IgD-negative memory B cell (primary cell): ENCODE data around the gene STPG3. TPM values are rescaled to one million over a fixed set of nuclear protein-coding genes. Genes with fewer than 3 reads are reported as not detected.

Experiments
- H3K27ac Mint-ChIP-seq, 3 donors: one replicate each; pipeline ENCODE4 v1.8.0; 2020 to 2022; ENCODE audit warnings: mild to moderate bottlenecking in 3 of 3, mixed read lengths in 3 of 3, moderate library complexity in 1 of 3
- H3K27me3 Mint-ChIP-seq: one replicate; pipeline ENCODE4 v1.8.0; 2021; ENCODE audit warnings: mixed read lengths
- H3K36me3 Mint-ChIP-seq: one replicate; pipeline ENCODE4 v1.8.0; 2020; ENCODE audit warnings: mild to moderate bottlenecking, mixed read lengths
- H3K4me1 Mint-ChIP-seq, 3 donors: one replicate each; pipeline ENCODE4 v1.8.0; 2020 to 2022; ENCODE audit warnings: mixed read lengths in 3 of 3, mild to moderate bottlenecking in 1 of 3
- H3K4me3 Mint-ChIP-seq, 4 donors: one replicate each; pipeline ENCODE4 v1.8.0; 2020 to 2022; ENCODE audit warnings: mild to moderate bottlenecking in 4 of 4, mixed read lengths in 4 of 4, moderate library complexity in 3 of 4
- H3K9me3 Mint-ChIP-seq, 3 donors: one replicate each; pipeline ENCODE4 v1.8.0; 2020 to 2021; ENCODE audit warnings: mixed read lengths in 3 of 3, mild to moderate bottlenecking in 1 of 3
- polyA plus RNA-seq: library from polyadenylated mRNA; unstranded; fragments of 300-500 nt; fragmentation: Illumina TruSeq; gene quantifications from one replicate; pipeline ENCODE4 v1.2.3, GENCODE V29; 2021

The STPG3 gene
- not detected for polyA plus RNA-seq

GRCh38 chr9:137251194-137251461, at the start of gene STPG3:
TSS of gene STPG3 (plus strand) at chr9:137251286. CDS start at chr9:137251287, 1 bp downstream.
- Mint-ChIP-seq H3K36me3 (no peaks in the 10 kb centered on the region), H3K4me1 (peaks cover 0 to 7% (median 5%) of the 10 kb centered on the region in 3 donors), H3K9me3 (no peaks in the 10 kb centered on the region), H3K4me3 (peak within 1 kb of the TSS in 1 of 4 donors; percentile 43), H3K27ac (peak within 1 kb of the TSS in 1 of 3 donors; percentile 74), H3K27me3 (no peaks in the 10 kb centered on the region)

GRCh38 chr9:137202966-137203365, 48.1 kb upstream of the STPG3 start:
- Mint-ChIP-seq H3K27ac (peak overlapping the region in 1 of 3 donors; percentile 84), H3K9me3 (no peaks in the 10 kb centered on the region), H3K27me3 (no peaks in the 10 kb centered on the region), H3K36me3 (no peaks in the 10 kb centered on the region), H3K4me3 (peak overlapping the region in 3 of 4 donors; percentile 47 to 99 (median 60)), H3K4me1 (peaks cover 23 to 24% (median 24%) of the 10 kb centered on the region in 3 donors)

GRCh38 chr9:137204731-137205125, 46.4 kb upstream of the STPG3 start:
- Mint-ChIP-seq H3K27me3 (no peaks in the 10 kb centered on the region), H3K27ac (peak overlapping the region; percentile 93 to 96 (median 94)), H3K4me1 (peaks cover 23 to 24% (median 24%) of the 10 kb centered on the region in 3 donors), H3K9me3 (no peaks in the 10 kb centered on the region), H3K36me3 (no peaks in the 10 kb centered on the region), H3K4me3 (peak overlapping the region; percentile 90 to 96 (median 94))

GRCh38 chr9:137205126-137206069, 45.7 kb upstream of the STPG3 start, which contains the start of the genes NDOR1 and TMEM203:
TSS of gene NDOR1 (plus strand) at chr9:137205700. CDS start at chr9:137205778, 78 bp downstream.
TSS of gene TMEM203 (minus strand) at chr9:137205648. CDS start at chr9:137205414, 234 bp downstream.
- Mint-ChIP-seq H3K27ac (peak within 1 kb of the TSS; percentile 93 to 96 (median 94)), H3K4me3 (peak within 1 kb of the TSS; percentile 90 to 96 (median 94)), H3K27me3 (no peaks in the 10 kb centered on the region), H3K9me3 (no peaks in the 10 kb centered on the region), H3K4me1 (peaks cover 23 to 24% (median 24%) of the 10 kb centered on the region in 3 donors), H3K36me3 (no peaks in the 10 kb centered on the region)

GRCh38 chr9:137206602-137207001, 44.5 kb upstream of the STPG3 start:
- no peaks in the 10 kb centered on the region for H3K9me3 Mint-ChIP-seq
- H3K27ac Mint-ChIP-seq, result peak overlapping the region in 2 of 3 donors; percentile 93 to 96
- peaks cover 15 to 24% (median 24%) of the 10 kb centered on the region in 3 donors for H3K4me1 Mint-ChIP-seq
- H3K36me3 Mint-ChIP-seq, result peaks cover 1% of the 10 kb centered on the region
- H3K27me3 Mint-ChIP-seq, result no peaks in the 10 kb centered on the region
- H3K4me3 Mint-ChIP-seq, result peak overlapping the region; percentile 90 to 95 (median 93)

GRCh38 chr9:137211532-137211931, 39.6 kb upstream of the STPG3 start:
- no peaks in the 10 kb centered on the region for H3K27me3 Mint-ChIP-seq
- no peak overlapping the region for H3K4me3 Mint-ChIP-seq
- H3K36me3 Mint-ChIP-seq, result peaks cover 1% of the 10 kb centered on the region
- H3K4me1 Mint-ChIP-seq, result peaks cover 1 to 9% (median 8%) of the 10 kb centered on the region in 3 donors
- no peaks in the 10 kb centered on the region for H3K9me3 Mint-ChIP-seq
- H3K27ac Mint-ChIP-seq, result peak overlapping the region in 1 of 3 donors; percentile 62

GRCh38 chr9:137212520-137212919, 38.6 kb upstream of the STPG3 start:
- Mint-ChIP-seq H3K4me3 (no peak overlapping the region), H3K9me3 (no peaks in the 10 kb centered on the region), H3K4me1 (peaks cover 0 to 1% (median under 1%) of the 10 kb centered on the region in 3 donors), H3K27ac (no peak overlapping the region), H3K36me3 (peaks cover 1% of the 10 kb centered on the region), H3K27me3 (no peaks in the 10 kb centered on the region)

- H3K4me1 Mint-ChIP-seq, result no peaks in the 10 kb centered on the region
- H3K9me3 Mint-ChIP-seq, result no peaks in the 10 kb centered on the region
- H3K36me3 Mint-ChIP-seq, result peaks cover 1% of the 10 kb centered on the region
- no peaks in the 10 kb centered on the region for H3K27me3 Mint-ChIP-seq
- no peak overlapping the region for H3K4me3 Mint-ChIP-seq
- no peak overlapping the region for H3K27ac Mint-ChIP-seq
These were observed 37.7 kb upstream of the STPG3 start for GRCh38 chr9:137213160-137214060.

- Mint-ChIP-seq H3K27ac (no peak overlapping the region), H3K9me3 (no peaks in the 10 kb centered on the region), H3K36me3 (peaks cover 1% of the 10 kb centered on the region), H3K4me1 (no peaks in the 10 kb centered on the region), H3K4me3 (no peak overlapping the region), H3K27me3 (no peaks in the 10 kb centered on the region)
These were observed 36.5 kb upstream of the STPG3 start for GRCh38 chr9:137214620-137215019.

- no peaks in the 10 kb centered on the region for H3K9me3 Mint-ChIP-seq
- no peak overlapping the region for H3K27ac Mint-ChIP-seq
- no peaks in the 10 kb centered on the region for H3K4me1 Mint-ChIP-seq
These were observed 35.7 kb upstream of the STPG3 start for GRCh38 chr9:137215196-137215986.

GRCh38 chr9:137216188-137216965, 34.7 kb upstream of the STPG3 start:
- no peak overlapping the region for H3K27ac Mint-ChIP-seq
- H3K9me3 Mint-ChIP-seq, result no peaks in the 10 kb centered on the region
- H3K36me3 Mint-ChIP-seq, result peaks cover under 1% of the 10 kb centered on the region
- no peaks in the 10 kb centered on the region for H3K4me1 Mint-ChIP-seq
- no peak overlapping the region for H3K4me3 Mint-ChIP-seq
- H3K27me3 Mint-ChIP-seq, result peaks cover 1% of the 10 kb centered on the region

More at GRCh38 chr9:137215196-137215986, 35.7 kb upstream of the STPG3 start:
- Mint-ChIP-seq H3K36me3 (peaks cover 1% of the 10 kb centered on the region), H3K4me3 (no peak overlapping the region), H3K27me3 (peaks cover 1% of the 10 kb centered on the region)

- Mint-ChIP-seq H3K4me1 (no peaks in the 10 kb centered on the region), H3K27me3 (peaks cover 1% of the 10 kb centered on the region), H3K4me3 (peak overlapping the region in 1 of 4 donors; percentile 63), H3K27ac (no peak overlapping the region), H3K9me3 (no peaks in the 10 kb centered on the region), H3K36me3 (no peaks in the 10 kb centered on the region)
These were observed 33.5 kb upstream of the STPG3 start for GRCh38 chr9:137217276-137218211.
